HG03565 (cell line): ENCODE measurements around the gene RUNX2.
A peak's percentile ranks its signal among the peaks of the same experiment; 100 is the strongest.
"Not testable (repeated sequence)": the region's sequence is repeated elsewhere in the genome, so short reads cannot be mapped to it uniquely, and the experiment has no call there.

ENCODE experiments used
- ATAC-seq: cut with Tn5 transposase; IDR thresholded peaks from one replicate; pipeline ENCODE4 v1.9.1; 2021; ENCODE audit warnings: mild to moderate bottlenecking, moderate library complexity; ENCODE audit not compliant: unreplicated experiment

The RUNX2 gene

DNA sequence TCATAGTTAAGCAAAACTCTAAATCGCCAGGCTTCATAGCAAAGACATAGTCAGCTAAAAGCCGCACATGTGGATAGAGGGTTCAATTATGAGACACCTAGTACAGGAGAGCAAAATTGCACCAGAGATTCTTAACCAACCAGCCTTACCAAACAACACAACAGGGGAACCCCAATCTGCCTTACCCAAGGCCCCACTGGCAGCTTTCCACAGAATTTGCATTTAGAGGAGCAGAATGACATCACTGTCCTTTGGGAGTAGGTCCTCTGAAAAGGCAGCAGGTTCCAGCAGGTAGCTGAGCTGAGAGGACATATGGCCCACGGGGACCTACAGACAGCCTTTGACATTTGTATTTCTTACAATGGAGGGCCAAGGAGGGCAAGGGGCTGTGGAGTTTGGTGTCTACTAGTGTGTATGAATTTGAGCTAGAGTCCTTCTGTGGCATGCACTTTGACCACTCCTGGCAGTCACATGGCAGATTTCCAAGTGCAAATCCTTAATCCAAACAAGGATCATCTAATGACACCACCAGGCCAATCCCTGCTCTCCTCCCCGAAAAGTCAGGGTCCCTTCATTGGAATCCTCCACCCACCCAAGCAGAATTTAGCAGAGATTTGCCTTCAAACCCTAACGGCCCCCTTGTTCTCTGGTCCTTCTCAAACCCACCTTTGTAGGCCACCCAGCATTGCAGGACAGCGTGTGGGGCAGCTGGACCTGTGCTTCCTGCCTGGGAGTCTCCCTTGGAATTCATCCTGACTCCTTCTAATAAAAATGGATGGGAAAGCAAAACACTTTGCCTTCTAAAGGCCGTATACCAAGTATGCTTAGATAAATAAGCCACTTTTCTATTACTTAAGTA is 220.8 kb downstream of the RUNX2 start:
- peak; percentile 94 for ATAC-seq

DNA sequence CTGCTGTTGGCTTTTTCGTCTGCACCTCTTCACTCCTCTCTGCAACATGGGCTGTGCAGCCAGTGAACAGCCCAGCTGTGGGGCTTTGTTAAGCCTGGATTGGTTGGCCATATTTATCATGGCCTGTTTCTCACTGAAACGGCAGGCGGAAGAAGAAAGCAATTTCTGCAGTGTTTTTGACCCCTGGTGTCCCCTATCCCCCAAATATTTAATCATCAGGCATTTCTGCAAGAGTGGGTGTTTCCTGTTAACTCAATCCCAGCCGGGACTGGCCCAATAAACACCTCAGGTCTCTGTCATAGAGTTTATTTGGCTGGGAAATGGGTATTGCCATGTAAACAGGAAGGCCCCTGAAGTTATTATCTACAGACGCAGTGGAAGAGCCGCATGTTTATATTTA is 224.4 kb downstream of the RUNX2 start:
- no peak for ATAC-seq

DNA sequence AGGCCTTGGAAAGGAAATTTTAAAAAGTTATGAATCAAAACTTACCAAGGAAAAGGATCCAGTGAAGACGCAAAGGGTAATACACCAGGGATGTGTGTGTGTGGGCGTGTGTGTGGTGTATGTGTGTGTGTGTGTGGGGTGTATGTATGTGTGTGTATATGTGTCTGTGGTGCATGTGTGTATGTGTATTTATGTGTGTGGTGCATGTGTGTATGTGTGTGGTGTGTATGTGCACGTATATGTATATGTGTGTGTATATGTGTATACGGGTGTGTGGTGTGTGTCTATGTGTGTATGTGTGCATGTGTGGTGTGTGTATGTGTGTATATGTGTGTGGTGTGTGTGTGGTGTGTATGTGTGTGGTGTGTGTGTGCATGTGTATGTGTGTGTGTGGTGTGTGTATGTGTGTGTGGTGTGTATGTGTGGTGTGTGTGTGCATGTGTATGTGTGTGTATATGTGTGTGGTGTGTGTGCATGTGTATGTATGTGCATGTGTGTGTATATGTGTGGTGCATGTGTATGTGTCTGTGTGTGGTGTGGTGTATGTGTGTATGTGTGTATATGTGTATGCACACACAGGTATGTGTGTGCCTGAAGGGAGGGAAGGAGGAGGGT is 225.7 kb downstream of the RUNX2 start:
- ATAC-seq: no peak

- no peak for ATAC-seq
These were observed 226.5 kb downstream of the RUNX2 start for GRCh38 chr6:45554591-45554990.

DNA sequence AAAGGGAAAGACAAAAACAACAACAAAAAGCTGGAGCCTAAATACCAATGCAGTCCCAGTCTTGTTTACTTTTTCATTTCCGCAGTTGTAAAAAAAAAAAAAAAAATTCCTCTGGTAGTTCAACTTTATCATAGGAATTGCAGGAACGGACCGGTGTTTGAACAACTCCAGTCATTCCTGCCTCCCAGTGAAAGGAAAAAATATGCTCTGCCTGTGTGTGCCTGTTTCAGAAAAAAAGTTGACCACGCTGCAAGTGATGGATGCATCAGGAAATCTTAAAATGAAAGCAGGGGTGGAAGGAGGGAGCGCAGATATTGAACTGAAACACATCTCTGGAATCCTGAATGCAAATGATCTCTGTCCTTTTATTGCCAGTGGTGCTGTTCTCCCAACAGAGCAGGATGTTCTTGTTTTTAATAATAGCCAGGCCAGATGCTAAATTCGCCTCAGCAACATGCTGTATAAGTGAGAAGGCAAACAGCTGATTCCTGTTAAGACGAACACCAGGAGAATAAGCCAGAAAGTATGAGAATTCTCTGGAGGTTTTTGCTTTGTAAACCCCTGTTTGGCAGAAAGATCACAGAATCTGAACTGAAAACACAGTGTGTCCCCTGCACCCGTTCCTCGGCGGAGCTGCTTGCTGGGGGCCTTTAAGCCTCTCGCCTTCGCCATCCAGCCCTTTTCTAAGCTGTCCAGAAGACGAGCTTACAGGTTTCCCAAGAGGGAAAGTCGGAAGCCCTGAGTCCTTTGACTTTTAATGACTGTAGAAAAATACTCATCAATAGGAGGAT is 228.0 kb downstream of the RUNX2 start:
- no peak for ATAC-seq

DNA sequence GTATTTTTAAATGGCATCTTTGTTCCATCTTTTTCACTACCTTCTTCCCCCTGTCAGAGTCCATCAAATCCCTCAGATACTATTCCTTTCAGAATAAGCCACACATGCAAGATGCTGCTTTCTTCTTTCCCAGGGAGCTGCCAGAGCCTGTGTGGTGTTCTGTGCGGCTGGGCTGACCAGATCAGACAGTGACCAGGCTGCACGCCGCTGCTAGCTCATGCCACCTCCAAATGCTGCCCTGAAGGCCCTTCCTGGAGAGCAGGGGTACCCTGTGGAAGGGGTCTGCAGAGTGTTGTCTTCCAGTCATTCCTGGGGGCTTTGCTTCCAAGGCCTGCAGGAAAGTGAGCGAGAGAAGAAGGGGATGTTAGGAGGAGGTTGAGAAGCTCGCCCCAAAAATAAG is 228.7 kb downstream of the RUNX2 start:
- ATAC-seq: no peak

GRCh38 chr6:45557454-45557853 is 229.3 kb downstream of the RUNX2 start:
- no peak for ATAC-seq

DNA sequence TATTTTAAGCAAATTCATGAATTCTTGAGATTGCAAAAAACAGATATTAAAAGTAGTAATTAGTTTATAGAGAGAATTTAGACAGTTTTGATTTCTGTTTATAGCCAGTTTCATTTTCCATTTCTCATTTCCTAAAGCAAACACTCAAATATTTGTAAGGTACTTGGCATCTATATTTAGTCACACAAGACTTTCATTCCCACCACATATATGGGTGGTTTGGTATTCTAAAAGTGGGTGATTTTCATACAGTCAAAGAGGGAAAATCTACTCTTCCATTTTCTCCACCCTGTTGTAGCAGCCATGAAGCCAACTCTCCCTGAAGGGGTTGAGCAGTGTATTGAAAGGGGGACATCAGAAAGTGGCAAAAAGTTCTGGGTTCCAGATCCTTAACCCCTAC is 230.7 kb downstream of the RUNX2 start:
- peak; percentile 54 for ATAC-seq

DNA sequence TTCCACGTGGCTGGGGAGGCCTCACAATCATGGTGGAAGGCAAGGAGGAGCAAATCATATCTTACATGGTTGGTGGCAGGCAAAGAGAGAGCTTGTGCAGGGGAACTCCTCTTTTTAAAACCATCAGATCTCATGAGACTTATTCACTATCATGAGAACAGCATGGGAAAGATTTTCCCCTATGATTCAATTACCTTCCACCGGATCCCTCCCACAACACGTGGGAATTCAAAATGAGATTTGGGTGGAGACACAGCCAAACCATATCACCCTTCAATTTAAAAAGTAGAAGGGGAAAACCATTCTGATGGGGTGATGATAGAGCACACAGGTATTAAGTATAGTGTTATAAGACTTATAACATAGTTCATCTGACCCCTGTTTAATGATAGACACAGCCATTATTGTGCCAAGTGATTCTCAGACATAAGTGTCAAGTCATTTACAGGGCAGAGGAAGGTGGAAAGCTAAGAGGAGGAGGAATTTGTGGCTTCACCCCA is 232.2 kb downstream of the RUNX2 start:
- not testable (repeated sequence) for ATAC-seq

GRCh38 chr6:45562171-45562570 is 234.0 kb downstream of the RUNX2 start:
- ATAC-seq: no peak

DNA sequence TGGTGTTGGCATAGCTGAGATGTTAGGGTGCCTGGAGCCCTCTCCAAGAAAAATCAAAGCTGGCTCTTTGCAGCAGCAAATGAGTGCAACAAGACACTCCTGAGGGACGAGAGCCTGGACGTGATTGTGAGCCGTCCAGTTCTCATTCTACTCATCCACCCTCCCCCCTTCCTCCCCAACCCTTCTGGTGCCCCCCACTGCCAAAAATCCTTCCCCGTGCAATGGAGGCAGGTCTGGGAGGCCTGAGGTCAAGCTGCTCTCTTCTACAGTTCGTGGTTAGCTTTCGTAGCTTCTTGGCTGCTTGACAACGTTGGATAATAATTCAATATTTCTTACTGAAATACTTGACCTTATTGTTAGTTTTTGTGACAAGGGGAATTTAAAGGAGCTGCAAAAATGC is 234.9 kb downstream of the RUNX2 start:
- ATAC-seq: no peak

- ATAC-seq: no peak
These were observed 235.7 kb downstream of the RUNX2 start for GRCh38 chr6:45563844-45564243.

DNA sequence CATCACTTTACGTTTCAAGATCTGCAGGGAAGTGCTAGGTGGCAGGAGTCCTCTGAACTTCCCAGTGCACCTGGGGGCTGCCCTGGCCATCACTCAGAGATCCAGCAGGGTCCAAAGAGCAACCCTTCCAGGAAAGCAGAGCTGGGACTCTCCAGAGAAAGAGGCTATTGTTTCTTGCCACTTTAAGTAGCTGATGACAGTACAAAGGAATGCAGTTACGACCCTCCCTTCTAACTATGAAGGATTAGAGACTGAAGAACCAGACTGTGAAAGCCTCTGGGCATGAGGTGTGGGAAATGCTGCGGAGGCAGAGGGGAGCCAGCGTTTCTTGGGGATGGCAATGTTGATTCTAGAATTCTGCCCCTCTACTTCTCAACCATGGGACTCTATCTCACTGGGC is 238.8 kb downstream of the RUNX2 start:
- no peak for ATAC-seq

DNA sequence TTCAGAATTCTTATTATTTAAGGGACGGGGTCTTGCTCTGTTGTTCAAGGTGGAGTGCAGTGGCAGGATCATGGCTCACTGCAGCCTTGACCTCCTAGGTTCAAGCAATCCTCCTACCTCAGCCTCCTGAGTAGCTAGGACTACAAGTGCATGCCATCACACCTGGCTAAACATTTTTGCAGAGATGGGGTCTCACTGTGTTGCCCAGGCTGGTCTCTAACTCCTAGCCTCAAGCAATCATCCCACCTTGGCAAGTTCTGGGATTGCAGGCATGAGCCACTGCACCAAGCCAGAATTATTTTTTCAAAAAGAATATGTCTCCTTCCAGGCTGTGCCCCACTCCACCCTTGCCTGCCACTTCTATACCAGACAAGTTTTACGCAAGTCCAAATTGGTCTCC is 239.7 kb downstream of the RUNX2 start:
- ATAC-seq: no peak

GRCh38 chr6:45568626-45569025 is 240.5 kb downstream of the RUNX2 start:
- no peak for ATAC-seq

- ATAC-seq: no peak
These were observed 241.2 kb downstream of the RUNX2 start for GRCh38 chr6:45569210-45569945.

DNA sequence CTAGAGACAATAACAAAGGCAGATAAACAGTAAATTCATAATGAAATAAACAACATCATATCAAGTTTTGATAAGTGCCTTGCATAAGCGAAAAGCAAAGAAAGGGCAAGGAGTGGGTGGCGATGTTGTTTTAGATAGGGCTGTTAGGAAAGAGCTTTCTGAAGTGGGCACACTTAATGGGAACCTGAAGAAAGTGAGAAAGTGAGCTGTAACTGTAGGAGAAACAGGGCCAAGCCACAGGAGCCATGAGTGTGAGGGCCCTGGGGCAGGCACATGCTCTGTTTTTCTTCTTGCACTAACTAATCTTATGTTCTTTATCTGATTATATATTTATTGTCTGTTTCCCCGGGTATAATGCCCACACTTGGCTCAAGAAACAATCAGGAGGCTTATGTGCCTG is 243.0 kb downstream of the RUNX2 start:
- no peak for ATAC-seq

DNA sequence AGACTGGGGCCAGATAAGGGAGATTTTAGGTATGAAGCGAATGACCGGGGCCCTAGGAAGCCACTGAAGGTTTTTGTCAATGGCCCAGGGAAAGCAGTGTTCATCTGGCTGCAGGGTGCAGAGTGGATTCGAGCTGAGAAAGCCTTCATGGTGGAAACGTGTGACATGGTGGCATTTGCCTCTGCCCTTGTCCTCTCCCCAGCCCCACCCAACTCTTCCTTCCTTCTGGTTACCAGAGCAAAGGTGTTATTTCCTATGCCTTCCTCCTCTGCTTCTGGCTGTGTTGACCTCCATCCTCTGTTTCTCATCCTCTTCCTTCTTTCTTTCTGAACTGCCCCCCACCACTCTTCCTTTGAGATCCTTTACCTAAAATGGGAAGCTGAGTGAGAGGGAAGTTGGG is 244.7 kb downstream of the RUNX2 start:
- no peak for ATAC-seq

- ATAC-seq: no peak
These were observed 245.9 kb downstream of the RUNX2 start for GRCh38 chr6:45574014-45574461.

GRCh38 chr6:45574885-45575284 is 246.8 kb downstream of the RUNX2 start:
- ATAC-seq: no peak
